B cell (primary cell): ENCODE measurements around the gene OR4D5. TPM values are rescaled to one million over a fixed set of nuclear protein-coding genes. Genes with fewer than 3 reads are reported as not detected.

ENCODE experiments used
- ATAC-seq: fragments of 200-7000 bp; cut with Tn5 transposase; one replicate; pipeline ENCODE4 v1.10.0; 2021; ENCODE audit warnings: low read depth, mild to moderate bottlenecking, moderate number of reproducible peaks, moderate library complexity
- CTCF ChIA-PET: fragments of 350-600 bp; sonication (Branson Sonifier 250); formaldehyde crosslinking; loops from one replicate; lab custom pipeline; 2021; ENCODE audit warnings: antibody characterized with exemption, inconsistent platforms; lab: Charles Lee
- POLR2A ChIA-PET: fragments of 350-600 bp; sonication (Branson Sonifier 250); formaldehyde crosslinking; loops from one replicate; lab custom pipeline; 2021; ENCODE audit warnings: antibody characterized with exemption; lab: Charles Lee
- DNase-seq: peaks from one replicate; pipeline ENCODE4 v3.0.0; 2013
- H2AFZ ChIP-seq: 2 replicates; pipeline ENCODE4 v1.6.1; 2012; ENCODE audit warnings: mild to moderate bottlenecking, low read depth, low read length; ENCODE audit not compliant: insufficient read depth, poor library complexity, severe bottlenecking
- H3K27ac ChIP-seq, 2 donors: 1 replicate in 1 of 2; 2 replicates in 1 of 2; pipeline ENCODE4 v1.5.1; 2012 to 2013; ENCODE audit warnings: low read length in 2 of 2, mild to moderate bottlenecking in 2 of 2, moderate library complexity in 1 of 2
- H3K27me3 ChIP-seq, 4 experiments: fragments of 200-600 bp in 1 of 4; sonication (generic) in 1 of 4; replicated peaks in 1 of 4; 1 replicate in 2 of 4; 2 replicates in 2 of 4; pipeline versions ENCODE4 v1.6.1 to v1.7.0; 2013 to 2016; ENCODE audit warnings: low read length in 3 of 4, mild to moderate bottlenecking in 2 of 4, mixed read lengths in 1 of 4, moderate library complexity in 1 of 4; ENCODE audit not compliant: insufficient read depth in 4 of 4, control insufficient read depth in 3 of 4; ENCODE audit errors: control extremely low read depth in 1 of 4
- H3K36me3 ChIP-seq, 2 experiments: replicated peaks in 1 of 2; 1 replicate in 1 of 2; 2 replicates in 1 of 2; pipeline versions ENCODE4 v1.6.1 to v1.7.1; 2013; ENCODE audit warnings: low read length in 1 of 2; ENCODE audit not compliant: insufficient read depth in 2 of 2, control insufficient read depth in 1 of 2; ENCODE audit errors: control extremely low read depth in 1 of 2, extremely low read depth in 1 of 2
- H3K4me1 ChIP-seq, 2 donors: fragments of 200-600 bp in 1 of 2; sonication (generic) in 1 of 2; 1 replicate in 1 of 2; 2 replicates in 1 of 2; pipeline versions ENCODE4 v1.5.1 to v1.6.1; 2013 to 2017; ENCODE audit warnings: low read length in 2 of 2; ENCODE audit not compliant: control insufficient read depth in 2 of 2, insufficient read depth in 2 of 2
- H3K4me2 ChIP-seq: replicated peaks from 2 replicates; pipeline ENCODE3; 2012; ENCODE audit warnings: mild to moderate bottlenecking, low read depth, low read length; ENCODE audit not compliant: poor library complexity, severe bottlenecking
- H3K4me3 ChIP-seq, 5 experiments: fragments of 200-600 bp in 1 of 5; sonication (generic) in 1 of 5; 1 replicate in 3 of 5; 2 replicates in 2 of 5; pipeline versions ENCODE4 v1.5.1 to v1.7.0; 2011 to 2016; ENCODE audit warnings: low read length in 4 of 5, mild to moderate bottlenecking in 4 of 5, low read depth in 2 of 5, control low read depth in 1 of 5, moderate library complexity in 1 of 5; ENCODE audit not compliant: insufficient read depth in 1 of 5; ENCODE audit errors: control extremely low read depth in 1 of 5, extremely low read depth in 1 of 5
- H3K79me2 ChIP-seq: fragments of 200-600 bp; sonication (generic); one replicate; pipeline ENCODE4 v1.6.0; 2016; ENCODE audit warnings: low read length; ENCODE audit not compliant: control insufficient read depth, insufficient read depth
- H3K9ac ChIP-seq: fragments of 200-600 bp; sonication (generic); 2 replicates; pipeline ENCODE4 v1.6.1; 2017; ENCODE audit warnings: mild to moderate bottlenecking, low read length, moderate library complexity
- H3K9me3 ChIP-seq, 3 donors: one replicate each; pipeline versions ENCODE4 v1.6.1 to v1.7.1; 2013; ENCODE audit warnings: low read length in 2 of 3; ENCODE audit not compliant: control insufficient read depth in 2 of 3, insufficient read depth in 1 of 3; ENCODE audit errors: control extremely low read depth in 1 of 3
- H4K20me1 ChIP-seq: 2 replicates; pipeline ENCODE4 v1.6.0; 2012; ENCODE audit warnings: mild to moderate bottlenecking, low read length; ENCODE audit not compliant: insufficient read depth, control insufficient read depth, poor library complexity, severe bottlenecking
- H3K27ac Mint-ChIP-seq: one replicate; pipeline ENCODE4 v1.8.0; 2021; ENCODE audit warnings: mixed read lengths
- H3K27me3 Mint-ChIP-seq: one replicate; pipeline ENCODE4 v1.8.0; 2021; ENCODE audit warnings: mixed read lengths
- H3K4me1 Mint-ChIP-seq: one replicate; pipeline ENCODE4 v1.8.0; 2021; ENCODE audit warnings: mixed read lengths
- H3K4me3 Mint-ChIP-seq: one replicate; pipeline ENCODE4 v1.8.0; 2021; ENCODE audit warnings: mixed read lengths
- H3K9me3 Mint-ChIP-seq: one replicate; pipeline ENCODE4 v1.8.0; 2022; ENCODE audit warnings: mixed read lengths; ENCODE audit not compliant: insufficient read depth
- EZH2 ChIP-seq: IDR thresholded peaks from 2 replicates; pipeline ENCODE4 v1.6.1; 2012; ENCODE audit warnings: borderline replicate concordance, low read depth, mild to moderate bottlenecking, moderate library complexity, low read length; ENCODE audit not compliant: insufficient read depth, poor library complexity, severe bottlenecking
- WGBS: methylation state at CpG from one replicate; pipeline ENCODE4 v1.1.5; 2013; ENCODE audit warnings: missing lambda C conversion rate; ENCODE audit not compliant: insufficient coverage; 5-methylcytosine and 5-hydroxymethylcytosine counted together
- intact Hi-C: fragments of 100-400 bp; cut with micrococcal nuclease; formaldehyde crosslinking; loops from one replicate; pipeline ENCODE4 v1.10.0; 2022
- polyA plus RNA-seq: library from polyadenylated mRNA; depleted of rRNA; stranded (reverse); fragments of >200 nt; gene quantifications from 2 replicates; pipeline ENCODE4 v1.2.3, GENCODE V29; 2012
- total RNA-seq, 2 donors: library from RNA; stranded (reverse); fragments of 120-200 nt in 1 of 2; gene quantifications; 1 replicate in 1 of 2; 2 replicates in 1 of 2; pipeline versions ENCODE4 v1.2.3 to v1.2.4, GENCODE V29; 2013 to 2022
- TF ChIP-seq, protein P1 (sequence below): fragments of 200-600 bp; IDR thresholded peaks from one replicate; pipeline ENCODE4 v1.8.0; 2022; ENCODE audit warnings: antibody characterized with exemption, mild to moderate bottlenecking

OR4D5 gene
- total and polyA plus RNA-seq, 2 donors (not counting 1 experiment from before 2014, with no cell fraction given): not detected

- DNase-seq (no peak), ATAC-seq (no peak)
- Histone ChIP-seq H3K4me1 (no peaks in the 10 kb centered on the region), H3K27ac (no peak overlapping the region), H3K4me3 (no peak overlapping the region), H3K9ac (no peak overlapping the region), H3K9me3 (peaks cover 0 to 11% (median 0%) of the 10 kb centered on the region in 3 donors), H4K20me1 (no peaks in the 10 kb centered on the region), H3K79me2 (no peaks in the 10 kb centered on the region), H3K27me3 (no peaks in the 10 kb centered on the region), H2AFZ (no peak overlapping the region), H3K36me3 (no peaks in the 10 kb centered on the region), H3K4me2 (no peak overlapping the region)
- H3K9me3 Mint-ChIP-seq: no peaks in the 10 kb centered on the region
- H3K27me3 Mint-ChIP-seq: peaks cover 5% of the 10 kb centered on the region
- intact Hi-C loops: no loop called here
- POLR2A ChIA-PET: interaction anchor here (0.7 kb wide), 1 partner anchor 22 kb away, joined by 3 read pairs; no protein-coding TSS in a partner anchor
- CTCF ChIA-PET: no interaction called here
- H3K4me3 Mint-ChIP-seq: no peak overlapping the region
- TF ChIP-seq, protein P1, sequence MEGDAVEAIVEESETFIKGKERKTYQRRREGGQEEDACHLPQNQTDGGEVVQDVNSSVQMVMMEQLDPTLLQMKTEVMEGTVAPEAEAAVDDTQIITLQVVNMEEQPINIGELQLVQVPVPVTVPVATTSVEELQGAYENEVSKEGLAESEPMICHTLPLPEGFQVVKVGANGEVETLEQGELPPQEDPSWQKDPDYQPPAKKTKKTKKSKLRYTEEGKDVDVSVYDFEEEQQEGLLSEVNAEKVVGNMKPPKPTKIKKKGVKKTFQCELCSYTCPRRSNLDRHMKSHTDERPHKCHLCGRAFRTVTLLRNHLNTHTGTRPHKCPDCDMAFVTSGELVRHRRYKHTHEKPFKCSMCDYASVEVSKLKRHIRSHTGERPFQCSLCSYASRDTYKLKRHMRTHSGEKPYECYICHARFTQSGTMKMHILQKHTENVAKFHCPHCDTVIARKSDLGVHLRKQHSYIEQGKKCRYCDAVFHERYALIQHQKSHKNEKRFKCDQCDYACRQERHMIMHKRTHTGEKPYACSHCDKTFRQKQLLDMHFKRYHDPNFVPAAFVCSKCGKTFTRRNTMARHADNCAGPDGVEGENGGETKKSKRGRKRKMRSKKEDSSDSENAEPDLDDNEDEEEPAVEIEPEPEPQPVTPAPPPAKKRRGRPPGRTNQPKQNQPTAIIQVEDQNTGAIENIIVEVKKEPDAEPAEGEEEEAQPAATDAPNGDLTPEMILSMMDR: no peak
- TF ChIP-seq EZH2: no peak
- no peaks in the 10 kb centered on the region for H3K4me1 Mint-ChIP-seq
- H3K27ac Mint-ChIP-seq: no peak overlapping the region
- 83% methylated on average over 4 of the region's 5 CpGs for WGBS
Measured at GRCh38 chr11:123979311-123979710, 39.9 kb downstream of the OR4D5 start.

Other genes starting within 250 kb of the OR4D5 start
- gene ZNF202, start 198.0 kb upstream of the OR4D5 start, total RNA-seq: 25.1 and 32.3 TPM in 2 replicates
- 17.0 and 17.9 TPM in 2 replicates for gene ZNF202, start 198.0 kb upstream of the OR4D5 start, polyA plus RNA-seq
- not detected in 2 replicates for gene OR6X1, start 185.1 kb upstream of the OR4D5 start, total RNA-seq
- not detected in 2 replicates for gene OR6X1, start 185.1 kb upstream of the OR4D5 start, polyA plus RNA-seq
- gene OR6M1, start 133.3 kb upstream of the OR4D5 start, total RNA-seq: not detected in 2 replicates
- gene OR6M1, start 133.3 kb upstream of the OR4D5 start, polyA plus RNA-seq: not detected in 2 replicates
- not detected in 2 replicates for gene TMEM225, start 53.9 kb upstream of the OR4D5 start, total RNA-seq
- gene TMEM225, start 53.9 kb upstream of the OR4D5 start, polyA plus RNA-seq: not detected in 2 replicates
- not detected in 2 replicates for gene OR8D4, start 37.5 kb upstream of the OR4D5 start, total RNA-seq
- gene OR8D4, start 37.5 kb upstream of the OR4D5 start, polyA plus RNA-seq: not detected in 2 replicates
- not detected in 2 replicates for gene OR6T1, start 4.2 kb downstream of the OR4D5 start, total RNA-seq
- gene OR6T1, start 4.2 kb downstream of the OR4D5 start, polyA plus RNA-seq: not detected in 2 replicates
- not detected in 2 replicates for gene OR10S1, start 38.2 kb downstream of the OR4D5 start, total RNA-seq
- gene OR10S1, start 38.2 kb downstream of the OR4D5 start, polyA plus RNA-seq: not detected in 2 replicates
- gene OR10G6, start 55.5 kb downstream of the OR4D5 start, total RNA-seq: not detected in 2 replicates
- gene OR10G6, start 55.5 kb downstream of the OR4D5 start, polyA plus RNA-seq: not detected in 2 replicates
- not detected in 2 replicates for gene OR10G4, start 73.4 kb downstream of the OR4D5 start, total RNA-seq
- gene OR10G4, start 73.4 kb downstream of the OR4D5 start, polyA plus RNA-seq: not detected in 2 replicates
- gene OR10G9, start 83.4 kb downstream of the OR4D5 start, total RNA-seq: not detected in 2 replicates
- gene OR10G9, start 83.4 kb downstream of the OR4D5 start, polyA plus RNA-seq: not detected in 2 replicates
- gene OR10G8, start 87.2 kb downstream of the OR4D5 start, total RNA-seq: not detected in 2 replicates
- gene OR10G8, start 87.2 kb downstream of the OR4D5 start, polyA plus RNA-seq: not detected in 2 replicates
- not detected in 2 replicates for gene OR10G7, start 101.7 kb downstream of the OR4D5 start, total RNA-seq
- not detected in 2 replicates for gene OR10G7, start 101.7 kb downstream of the OR4D5 start, polyA plus RNA-seq
- gene VWA5A, start 175.8 kb downstream of the OR4D5 start, total RNA-seq: 4.9 and 6.2 TPM in 2 replicates
- gene VWA5A, start 175.8 kb downstream of the OR4D5 start, polyA plus RNA-seq: 5.0 and 6.3 TPM in 2 replicates
- not detected in 2 replicates for gene OR10D3, start 243.7 kb downstream of the OR4D5 start, total RNA-seq
- not detected in 2 replicates for gene OR10D3, start 243.7 kb downstream of the OR4D5 start, polyA plus RNA-seq